Gastroesophageal sphincter (tissue), 4 donors: ENCODE measurements around the gene SLC39A2. TPM values are rescaled to one million over a fixed set of nuclear protein-coding genes. Genes with fewer than 3 reads are reported as not detected.

Experiments used
- ATAC-seq: fragments of 150-250 bp; one replicate; pipeline ENCODE4 v1.9.1; 2016; ENCODE audit warnings: mild to moderate bottlenecking, moderate library complexity
- H3K27ac ChIP-seq, 4 donors: fragments of 200-600 bp; sonication (generic) in 3 of 4; 1 replicate in 3 of 4; 2 replicates in 1 of 4; pipeline ENCODE4 v1.5.1; 2016 to 2019
- H3K27me3 ChIP-seq: fragments of 200-600 bp; sonication (generic); one replicate; pipeline ENCODE4 v1.5.1; 2019
- H3K36me3 ChIP-seq, 2 donors: fragments of 200-600 bp; sonication (generic); one replicate each; pipeline ENCODE4 v1.5.1; 2019; ENCODE audit warnings: control low read depth in 1 of 2
- H3K4me1 ChIP-seq, 3 donors: fragments of 200-600 bp; sonication (generic); 1 replicate in 2 of 3; 2 replicates in 1 of 3; pipeline ENCODE4 v1.5.1; 2016 to 2019; ENCODE audit warnings: control low read depth in 2 of 3
- H3K4me3 ChIP-seq, 2 donors: fragments of 200-600 bp; sonication (generic); one replicate each; pipeline ENCODE4 v1.5.1; 2019; ENCODE audit warnings: mild to moderate bottlenecking in 1 of 2, moderate library complexity in 1 of 2
- H3K9me3 ChIP-seq, 3 donors: fragments of 200-600 bp; sonication (generic); one replicate each; pipeline ENCODE4 v1.5.1; 2017 to 2019; ENCODE audit warnings: control low read depth in 2 of 3
- CTCF ChIP-seq, 4 experiments: fragments of 200-600 bp in 2 of 4; fragments of 450-650 bp in 2 of 4; sonication (generic) in 1 of 4; IDR thresholded peaks; one replicate each; pipeline ENCODE4 v1.5.1; 2017 to 2019; ENCODE audit warnings: antibody characterized with exemption in 4 of 4, mild to moderate bottlenecking in 2 of 4, moderate library complexity in 2 of 4
- EP300 ChIP-seq: sonication (generic); formaldehyde crosslinking; IDR thresholded peaks from one replicate; pipeline ENCODE4 v1.6.1; 2017; ENCODE audit warnings: antibody characterized with exemption, mild to moderate bottlenecking
- POLR2A ChIP-seq, 2 donors: fragments of 450-650 bp; IDR thresholded peaks; one replicate each; pipeline ENCODE4 v1.6.1; 2017; ENCODE audit warnings: antibody characterized with exemption in 2 of 2, mild to moderate bottlenecking in 2 of 2, moderate library complexity in 1 of 2
- POLR2AphosphoS5 ChIP-seq: sonication (generic); formaldehyde crosslinking; IDR thresholded peaks from one replicate; pipeline ENCODE4 v1.6.1; 2017; ENCODE audit warnings: antibody characterized with exemption
- WGBS, 2 donors: methylation state at CpG; one replicate each; pipeline ENCODE4 v1.1.5; 2018; ENCODE audit warnings: low coverage in 1 of 2; 5-methylcytosine and 5-hydroxymethylcytosine counted together
- small RNA-seq, 4 donors: library from RNA; depleted of rRNA; stranded (forward); fragments of <200 nt; gene quantifications; one replicate each; pipeline ENCODE3, GENCODE V24; 2016
- total RNA-seq, 4 donors: library from RNA; depleted of rRNA; stranded (reverse); fragments of >200 nt; gene quantifications; one replicate each; pipeline ENCODE4 v1.1.0, GENCODE V29; 2016

Gene SLC39A2
- total RNA-seq, 4 donors from 2014 or later, result 0.59 TPM; not detected in 3

GRCh38 chr14:21047378-21047781, 48.3 kb downstream of the SLC39A2 start:
- no peak for ATAC-seq
- TF ChIP-seq CTCF (IDR thresholded peaks at IDR 0.05) (no peak), EP300 (no peak), POLR2A (IDR thresholded peaks at IDR 0.05) (no peak), POLR2AphosphoS5 (no peak)
- H3K27ac ChIP-seq, result no peak overlapping the region

DNA sequence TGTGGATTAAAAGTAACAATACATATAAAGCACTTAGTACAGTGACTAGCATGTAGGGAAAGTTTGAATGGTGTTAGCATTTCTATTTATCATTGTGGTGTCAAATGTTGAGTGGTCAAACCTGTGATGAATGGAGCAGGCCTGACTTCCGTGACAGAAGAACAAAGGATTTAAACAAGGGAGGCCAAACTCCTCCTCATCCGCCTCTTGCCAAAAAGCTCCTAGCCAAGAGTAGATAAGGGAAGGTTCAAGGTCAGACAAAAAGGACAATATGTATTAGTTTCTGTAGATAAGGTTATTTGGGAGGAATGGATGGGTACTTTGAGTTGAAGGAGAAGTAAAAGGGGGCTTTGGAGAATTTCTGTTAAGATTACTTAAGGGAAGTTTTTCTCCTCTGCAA, 49.5 kb downstream of the SLC39A2 start:
- no peaks in the 10 kb centered on the region for H3K9me3 ChIP-seq
- no peaks in the 10 kb centered on the region for H3K36me3 ChIP-seq
- no peak overlapping the region for H3K27ac ChIP-seq
- WGBS, 2 donors, result 67 to 100% methylated on average over 1 to 2 of the region's 2 CpGs
- ATAC-seq, result no peak
- H3K27me3 ChIP-seq, result no peaks in the 10 kb centered on the region
- TF ChIP-seq POLR2AphosphoS5, result no peak
- no peak for TF ChIP-seq CTCF (IDR thresholded peaks at IDR 0.05)
- no peak for TF ChIP-seq EP300
- TF ChIP-seq POLR2A (IDR thresholded peaks at IDR 0.05), result no peak
- peaks cover 0 to 12% (median 0%) of the 10 kb centered on the region in 3 donors for H3K4me1 ChIP-seq
- no peak overlapping the region for H3K4me3 ChIP-seq

More at GRCh38 chr14:21047378-21047781, 48.3 kb downstream of the SLC39A2 start:
- Histone ChIP-seq H3K9me3 (no peaks in the 10 kb centered on the region), H3K36me3 (no peaks in the 10 kb centered on the region), H3K27me3 (no peaks in the 10 kb centered on the region), H3K4me1 (peaks cover 0 to 23% (median 0%) of the 10 kb centered on the region in 3 donors), H3K4me3 (no peak overlapping the region)
- WGBS, 2 donors, result 57 to 61% methylated on average over 2 of the region's 2 CpGs

DNA sequence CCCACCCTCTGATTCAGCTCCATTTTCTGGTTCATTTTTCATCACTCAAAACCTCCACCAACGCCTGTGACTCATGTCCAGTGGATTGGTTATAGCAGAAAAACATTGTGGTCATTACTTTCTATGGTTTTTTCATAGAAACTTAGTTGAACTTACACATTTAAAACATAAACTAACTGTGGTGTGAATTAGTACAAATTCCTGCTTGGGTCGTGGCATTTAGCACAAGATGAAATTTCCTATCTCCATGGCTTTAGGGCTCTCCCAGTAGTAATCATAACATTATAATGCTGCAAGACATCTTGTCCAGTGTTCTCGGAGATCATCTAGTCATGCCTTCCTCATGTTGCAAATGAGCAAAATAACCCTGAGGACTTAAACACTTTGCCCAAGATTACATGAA, 50.2 kb downstream of the SLC39A2 start:
- Histone ChIP-seq H3K27me3 (no peaks in the 10 kb centered on the region), H3K27ac (no peak overlapping the region), H3K36me3 (no peaks in the 10 kb centered on the region), H3K9me3 (no peaks in the 10 kb centered on the region), H3K4me3 (no peak overlapping the region), H3K4me1 (peaks cover 0 to 6% (median 0%) of the 10 kb centered on the region in 3 donors)
- 64 to 85% methylated on average over 2 to 3 of the region's 3 CpGs for WGBS, 2 donors
- no peak for TF ChIP-seq POLR2AphosphoS5
- no peak for TF ChIP-seq POLR2A (IDR thresholded peaks at IDR 0.05)
- TF ChIP-seq EP300, result no peak
- no peak for TF ChIP-seq CTCF (IDR thresholded peaks at IDR 0.05)
- no peak for ATAC-seq

- H3K27me3 ChIP-seq, result no peaks in the 10 kb centered on the region
- H3K36me3 ChIP-seq, result no peaks in the 10 kb centered on the region
- TF ChIP-seq POLR2AphosphoS5 (no peak), POLR2A (IDR thresholded peaks at IDR 0.05) (no peak), EP300 (no peak)
- no peak for ATAC-seq
- H3K4me1 ChIP-seq, result peaks cover 0 to 5% (median 0%) of the 10 kb centered on the region in 3 donors
- 61 to 72% methylated on average over 3 of the region's 3 CpGs for WGBS, 2 donors
- no peak overlapping the region for H3K4me3 ChIP-seq
- no peaks in the 10 kb centered on the region for H3K9me3 ChIP-seq
- H3K27ac ChIP-seq, result no peak overlapping the region
Measured at GRCh38 chr14:21050597-21050996, 51.5 kb downstream of the SLC39A2 start.

Small RNA genes within 50 kb of the gene (small RNA-seq; reads per million reads assigned to genes)
- gene RN7SL189P, result 0 reads per million in 4 donors

Other genes with a start within 250 kb of the SLC39A2 start
- gene EDDM3B, start 230.9 kb upstream of the SLC39A2 start, total RNA-seq, result not detected
- gene RNASE6, start 218.0 kb upstream of the SLC39A2 start, total RNA-seq, result 10 to 100 TPM in 1 of 4 donors, 1 to 10 TPM in 3; 4.0 to 22.5 (median 6.5) TPM
- gene RNASE1, start 196.4 kb upstream of the SLC39A2 start, total RNA-seq, result 100 to 1,000 TPM in 3 of 4 donors, 10 to 100 TPM in 1; 87.2 to 780 (median 336) TPM
- not detected for gene RNASE3, start 107.9 kb upstream of the SLC39A2 start, total RNA-seq
- gene RNASE2, start 43.8 kb upstream of the SLC39A2 start, total RNA-seq, result 1 to 10 TPM in 2 of 4 donors, under 1 TPM in 1, not detected in 1; 0.93 to 7.2 (median 1.8) TPM
- 10 to 100 TPM; 25.2 to 94.9 (median 64.1) TPM for gene METTL17, start 9.3 kb upstream of the SLC39A2 start, total RNA-seq
- gene NDRG2, start 25.8 kb downstream of the SLC39A2 start, total RNA-seq, result 100 to 1,000 TPM; 155 to 259 (median 187) TPM
- not detected for gene TPPP2, start 30.9 kb downstream of the SLC39A2 start, total RNA-seq
- not detected for gene RNASE13, start 35.5 kb downstream of the SLC39A2 start, total RNA-seq
- gene RNASE7, start 43.1 kb downstream of the SLC39A2 start, total RNA-seq, result under 1 TPM in 1 of 4 donors, not detected in 3; 0.23 TPM
- not detected for gene RNASE8, start 58.5 kb downstream of the SLC39A2 start, total RNA-seq
- 10 to 100 TPM; 18.6 to 37.6 (median 26.8) TPM for gene ARHGEF40, start 71.0 kb downstream of the SLC39A2 start, total RNA-seq
- 100 to 1,000 TPM in 1 of 4 donors, 10 to 100 TPM in 3; 42.5 to 112 (median 77.4) TPM for gene ZNF219, start 99.4 kb downstream of the SLC39A2 start, total RNA-seq
- gene TMEM253, start 101.8 kb downstream of the SLC39A2 start, total RNA-seq, result under 1 TPM in 1 of 4 donors, not detected in 3; 0.94 TPM
- not detected for gene OR5AU1, start 156.8 kb downstream of the SLC39A2 start, total RNA-seq